Measurements from ENCODE around the gene FGFR4.

Gene FGFR4

GRCh38 chr5:177116631-177117373 lies 30.1 kb downstream of the FGFR4 start:
- POLR2A ChIA-PET (ENCODE audit: low non-redundant PET) = no interaction called here
- CTCF ChIA-PET = no interaction called here
- TF ChIP-seq, protein P1, sequence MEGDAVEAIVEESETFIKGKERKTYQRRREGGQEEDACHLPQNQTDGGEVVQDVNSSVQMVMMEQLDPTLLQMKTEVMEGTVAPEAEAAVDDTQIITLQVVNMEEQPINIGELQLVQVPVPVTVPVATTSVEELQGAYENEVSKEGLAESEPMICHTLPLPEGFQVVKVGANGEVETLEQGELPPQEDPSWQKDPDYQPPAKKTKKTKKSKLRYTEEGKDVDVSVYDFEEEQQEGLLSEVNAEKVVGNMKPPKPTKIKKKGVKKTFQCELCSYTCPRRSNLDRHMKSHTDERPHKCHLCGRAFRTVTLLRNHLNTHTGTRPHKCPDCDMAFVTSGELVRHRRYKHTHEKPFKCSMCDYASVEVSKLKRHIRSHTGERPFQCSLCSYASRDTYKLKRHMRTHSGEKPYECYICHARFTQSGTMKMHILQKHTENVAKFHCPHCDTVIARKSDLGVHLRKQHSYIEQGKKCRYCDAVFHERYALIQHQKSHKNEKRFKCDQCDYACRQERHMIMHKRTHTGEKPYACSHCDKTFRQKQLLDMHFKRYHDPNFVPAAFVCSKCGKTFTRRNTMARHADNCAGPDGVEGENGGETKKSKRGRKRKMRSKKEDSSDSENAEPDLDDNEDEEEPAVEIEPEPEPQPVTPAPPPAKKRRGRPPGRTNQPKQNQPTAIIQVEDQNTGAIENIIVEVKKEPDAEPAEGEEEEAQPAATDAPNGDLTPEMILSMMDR (conservative IDR thresholded peaks at IDR 0.05; ENCODE audit: low read depth) = no peak
- H3K27ac ChIP-seq = 0 out of 2 replicates have a peak overlapping the region, but pooled peaks have one; percentile 0
- peak; percentile 86 for DNase-seq (ENCODE audit: low spot score)

DNA sequence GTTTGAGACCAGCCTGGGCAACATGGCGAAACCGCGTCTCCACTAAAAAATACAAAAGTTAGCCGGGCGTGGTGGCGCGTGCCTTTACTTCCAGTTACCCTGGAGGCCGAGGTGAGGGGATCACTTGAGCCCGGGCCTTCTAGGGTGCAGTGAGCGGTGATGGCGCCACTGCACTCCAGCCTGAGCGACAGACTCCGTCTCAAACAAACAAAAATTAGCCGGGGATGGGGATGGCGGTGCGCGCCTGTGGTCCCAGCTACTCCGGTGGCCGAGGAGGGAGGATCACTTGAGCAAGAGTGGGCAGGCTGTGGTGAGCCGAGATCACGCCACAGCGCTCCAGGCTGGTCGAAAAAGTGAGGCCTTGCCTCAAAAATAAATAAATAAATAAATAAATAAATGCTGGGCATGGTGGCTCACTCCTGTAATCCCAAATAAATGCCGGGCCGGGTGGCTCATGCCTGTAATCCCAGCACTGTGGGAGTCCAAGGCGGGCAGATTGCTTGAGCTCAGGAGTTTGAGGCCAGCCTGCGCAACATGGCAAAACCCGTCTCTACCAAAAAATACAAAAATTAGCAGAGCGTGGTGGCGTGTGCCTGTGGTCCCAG lies 30.8 kb downstream of the FGFR4 start:
- ChIA-PET CTCF (interaction anchor here (0.6 kb wide), 1 partner anchor 450 kb away, joined by 6 read pairs; no protein-coding TSS in a partner anchor), POLR2A (ENCODE audit: low non-redundant PET) (no interaction called here)
- no peak overlapping the region for H3K27ac ChIP-seq
- TF ChIP-seq, protein P1 (conservative IDR thresholded peaks at IDR 0.05; ENCODE audit: low read depth) = no peak
- no peak for DNase-seq (ENCODE audit: low spot score)

- DNase-seq (ENCODE audit: low spot score) = no peak
- TF ChIP-seq, protein P1 (conservative IDR thresholded peaks at IDR 0.05; ENCODE audit: low read depth) = no peak
- POLR2A ChIA-PET (ENCODE audit: low non-redundant PET) = no interaction called here
- H3K27ac ChIP-seq = no peak overlapping the region
- CTCF ChIA-PET = no interaction called here
Observed at GRCh38 chr5:177122566-177122965, 35.9 kb downstream of the FGFR4 start.

DNA sequence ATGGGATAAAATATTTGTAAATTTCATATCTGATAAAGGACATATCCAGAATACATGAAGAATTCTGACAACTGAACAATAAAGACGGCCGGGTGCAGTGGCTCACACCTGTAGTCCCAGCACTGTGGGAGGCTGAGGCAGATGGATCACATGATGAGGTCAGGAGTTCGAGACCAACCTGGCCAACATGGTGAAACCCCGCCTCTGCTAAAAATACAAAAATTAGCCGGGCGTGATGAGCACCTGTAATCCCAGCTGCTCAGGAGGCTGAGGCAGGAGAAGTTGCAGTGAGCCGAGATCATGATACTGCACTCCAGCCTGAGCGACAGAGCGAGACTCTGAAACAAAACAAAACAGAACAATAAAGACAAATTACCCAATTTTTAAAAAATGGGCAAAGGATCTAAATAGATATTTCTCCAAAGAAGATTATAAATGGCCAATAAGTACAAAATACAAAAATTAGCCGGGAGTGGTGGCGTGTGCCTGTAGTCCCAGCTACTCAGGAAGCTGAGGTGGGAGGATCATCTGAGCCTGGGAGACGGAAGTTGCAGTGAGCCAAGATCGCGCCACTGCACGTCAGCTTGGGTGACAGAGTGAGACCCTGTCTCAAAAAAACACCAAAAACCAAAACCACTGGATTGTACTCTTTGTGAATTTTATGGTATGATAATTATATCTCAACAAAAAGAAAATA lies 37.2 kb downstream of the FGFR4 start:
- no peak for DNase-seq (ENCODE audit: low spot score)
- ChIA-PET CTCF (interaction anchor here (0.6 kb wide), 1 partner anchor 16 kb away, joined by 3 read pairs; no protein-coding TSS in a partner anchor), POLR2A (ENCODE audit: low non-redundant PET) (no interaction called here)
- TF ChIP-seq, protein P1 (conservative IDR thresholded peaks at IDR 0.05; ENCODE audit: low read depth) = no peak
- no peak overlapping the region for H3K27ac ChIP-seq

DNA sequence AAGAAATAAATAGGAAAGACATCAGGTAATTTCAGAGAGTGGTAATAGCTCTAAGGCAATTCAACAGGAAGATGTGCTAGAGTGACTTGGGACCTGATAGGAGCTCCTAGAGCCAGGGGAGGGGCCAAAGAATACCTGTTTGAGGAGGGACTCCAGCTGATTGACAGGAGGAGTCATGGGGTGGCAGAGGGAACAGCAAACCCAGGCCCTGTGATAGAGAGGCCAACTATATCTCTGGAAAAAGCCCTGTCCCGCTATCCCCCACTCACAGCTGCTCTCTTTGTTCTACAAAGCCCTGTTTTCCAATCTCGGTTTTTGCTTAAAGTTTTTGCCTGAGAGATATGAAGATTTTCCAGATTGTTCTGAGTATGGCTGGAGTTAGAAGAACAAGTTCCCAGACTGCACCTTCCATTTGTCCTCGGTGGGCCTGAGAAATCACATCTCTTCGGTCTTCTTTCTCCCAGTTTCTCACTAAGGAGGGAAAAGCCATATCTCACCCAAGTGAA lies 37.8 kb downstream of the FGFR4 start:
- TF ChIP-seq, protein P1 (conservative IDR thresholded peaks at IDR 0.05; ENCODE audit: low read depth) = no peak
- ChIA-PET POLR2A (ENCODE audit: low non-redundant PET) (no interaction called here), CTCF (interaction anchor here (0.6 kb wide), 1 partner anchor 15 kb away, joined by 3 read pairs; no protein-coding TSS in a partner anchor)
- no peak overlapping the region for H3K27ac ChIP-seq
- no peak for DNase-seq (ENCODE audit: low spot score)

- TF ChIP-seq, protein P1 (conservative IDR thresholded peaks at IDR 0.05; ENCODE audit: low read depth) = no peak
- no peak for DNase-seq (ENCODE audit: low spot score)
- ChIA-PET POLR2A (ENCODE audit: low non-redundant PET) (no interaction called here), CTCF (interaction anchor here (0.7 kb wide), 1 partner anchor 711 kb away, joined by 3 read pairs; no protein-coding TSS in a partner anchor)
- no peak overlapping the region for H3K27ac ChIP-seq
Observed at GRCh38 chr5:177126771-177127170, 40.1 kb downstream of the FGFR4 start.
